ENCODE results near the gene BBS9.

- TF ChIP-seq CTCF (IDR thresholded peaks at IDR 0.05; ENCODE audit: low read length) (no peak), EZH2 (optimal IDR thresholded peaks at IDR 0.05; ENCODE audit: low read depth, low read length) (no peak)
These were observed 170.1 kb downstream of the BBS9 start for GRCh38 chr7:33299425-33299824.
